A549 (cell line): ENCODE results near the gene TRPV6. TPM values are rescaled to one million over a fixed set of nuclear protein-coding genes. Genes with fewer than 3 reads are reported as not detected.

Experiments used
- ATAC-seq, 2 experiments: fragments of 200-7000 bp in 1 of 2; fragments of >200 bp in 1 of 2; cut with Nextera tagmentation in 1 of 2; cut with Tn5 transposase in 1 of 2; 3 replicates each; pipeline versions ENCODE4 v1.8.0 to v1.9.1; 2018 to 2020; ENCODE audit warnings: mild to moderate bottlenecking in 1 of 2, moderate library complexity in 1 of 2
- CTCF ChIA-PET: fragments of 300-600 bp; sonication (Branson Sonifier 250); formaldehyde crosslinking; extraction: SDS; loops from one replicate; lab custom pipeline; 2021; ENCODE audit warnings: antibody characterized with exemption, inconsistent platforms; lab: Yijun Ruan, JAX
- POLR2A ChIA-PET: fragments of 350-600 bp; formaldehyde crosslinking; extraction: SDS; loops from one replicate; lab custom pipeline; 2021; ENCODE audit warnings: antibody characterized with exemption, inconsistent platforms; lab: Yijun Ruan, JAX
- DNase-seq, 2 experiments: peaks; one replicate each; pipeline versions ENCODE4 v3.0.0 to v3.0.0-alpha.2; 2011 to 2016; ENCODE audit warnings: low read depth in 1 of 2, low spot score in 1 of 2
- FAIRE-seq: peaks from 2 replicates; lab custom pipeline; 2011; peaks lifted over from hg19 to GRCh38; lab: Jason Lieb, UNC
- H3K27ac ChIP-seq, 2 experiments: fragments of >200 bp; sonication (Bioruptor Twin); formaldehyde crosslinking; 3 replicates each; pipeline ENCODE4 v1.5.1; 2016 to 2017
- H3K4me1 ChIP-seq: fragments of >200 bp; sonication (Bioruptor Twin); formaldehyde crosslinking; 3 replicates; pipeline ENCODE4 v1.6.1; 2016
- H3K4me2 ChIP-seq: fragments of >200 bp; sonication (Bioruptor Twin); formaldehyde crosslinking; 3 replicates; pipeline ENCODE4 v1.6.1; 2016
- H3K4me3 ChIP-seq: fragments of >200 bp; sonication (Bioruptor Twin); formaldehyde crosslinking; 3 replicates; pipeline ENCODE4 v1.5.1; 2016
- H3K9me3 ChIP-seq: fragments of >200 bp; sonication (Bioruptor Twin); formaldehyde crosslinking; 3 replicates; pipeline ENCODE4 v1.6.1; 2016
- CBX2 ChIP-seq: fragments of 200-600 bp; sonication (generic); IDR thresholded peaks from 2 replicates; pipeline ENCODE4 v1.6.1; 2016; ENCODE audit warnings: low read depth, mild to moderate bottlenecking, borderline replicate concordance
- CEBPB ChIP-seq, 2 experiments: fragments of >200 bp in 1 of 2; sonication (Bioruptor Twin) in 1 of 2; formaldehyde crosslinking in 1 of 2; IDR thresholded peaks; 2 replicates each; pipeline ENCODE4 v1.6.1; 2012 to 2016
- EHF ChIP-seq: fragments of 250-450 bp; sonication (Bioruptor Pico); IDR thresholded peaks from 2 replicates; pipeline ENCODE4 v1.5.0; 2020; ENCODE audit warnings: mild to moderate bottlenecking
- EHMT2 ChIP-seq: fragments of 200-600 bp; sonication (generic); IDR thresholded peaks from 2 replicates; pipeline ENCODE4 v1.6.1; 2016; ENCODE audit warnings: antibody characterized with exemption, low read depth, mild to moderate bottlenecking, moderate library complexity
- ELK1 ChIP-seq: fragments of 150-350 bp; IDR thresholded peaks from 2 replicates; pipeline ENCODE4 v1.6.1; 2014; ENCODE audit warnings: low read depth, mild to moderate bottlenecking, low read length
- FOSL2 ChIP-seq, 2 experiments: fragments of 450-650 bp in 1 of 2; fragments of >200 bp in 1 of 2; sonication (Bioruptor Twin) in 1 of 2; formaldehyde crosslinking; IDR thresholded peaks; 2 replicates each; pipeline versions ENCODE4 v1.5.0 to v1.6.1; 2016 to 2020; ENCODE audit warnings: mild to moderate bottlenecking in 1 of 2, moderate library complexity in 1 of 2
- JUN ChIP-seq, 2 experiments: fragments of >200 bp; sonication (Bioruptor Twin); formaldehyde crosslinking; IDR thresholded peaks; 2 replicates in 1 of 2; 3 replicates in 1 of 2; pipeline ENCODE4 v1.6.1; 2016 to 2017
- KDM5A ChIP-seq: fragments of 200-600 bp; sonication (generic); IDR thresholded peaks from 2 replicates; pipeline ENCODE4 v1.6.1; 2016; ENCODE audit warnings: antibody characterized with exemption, mild to moderate bottlenecking
- MAX ChIP-seq: IDR thresholded peaks from 2 replicates; pipeline ENCODE4 v1.6.1; 2012
- MAZ ChIP-seq: fragments of 150-350 bp; IDR thresholded peaks from 2 replicates; pipeline ENCODE4 v1.6.1; 2014; ENCODE audit warnings: antibody characterized with exemption, low read depth, low read length, borderline replicate concordance
- MYC ChIP-seq: IDR thresholded peaks from 2 replicates; pipeline ENCODE4 v1.6.1; 2012; ENCODE audit warnings: mild to moderate bottlenecking, inconsistent platforms, low read length, improper control_type of control experiment, borderline replicate concordance
- NFE2L2 ChIP-seq: fragments of 150-350 bp; conservative IDR thresholded peaks from 2 replicates; pipeline ENCODE4 v1.6.1; 2014; ENCODE audit warnings: low read length
- NPAS2 ChIP-seq: fragments of 250-450 bp; sonication (Bioruptor Pico); IDR thresholded peaks from 2 replicates; pipeline ENCODE4 v1.8.0; 2022; ENCODE audit warnings: mild to moderate bottlenecking, moderate library complexity, borderline replicate concordance
- PBX3 ChIP-seq: IDR thresholded peaks from 2 replicates; pipeline ENCODE4 v1.6.1; 2012
- PHF8 ChIP-seq: fragments of 200-600 bp; sonication (generic); IDR thresholded peaks from 2 replicates; pipeline ENCODE4 v1.6.1; 2016; ENCODE audit warnings: low read depth, mild to moderate bottlenecking, antibody characterized with exemption, moderate library complexity, borderline replicate concordance
- RCOR1 ChIP-seq: fragments of 150-350 bp; IDR thresholded peaks from 2 replicates; pipeline ENCODE4 v1.6.1; 2014; ENCODE audit warnings: antibody characterized with exemption, low read length, low read depth
- REST ChIP-seq: fragments of 200-600 bp; sonication (generic); IDR thresholded peaks from 2 replicates; pipeline ENCODE4 v1.6.1; 2016; ENCODE audit warnings: antibody characterized with exemption, mild to moderate bottlenecking, moderate library complexity
- RNF2 ChIP-seq: fragments of 200-600 bp; sonication (generic); IDR thresholded peaks from 2 replicates; pipeline ENCODE4 v1.6.1; 2016; ENCODE audit warnings: low read depth, mild to moderate bottlenecking, antibody characterized with exemption, moderate library complexity, borderline replicate concordance
- SREBF2 ChIP-seq: fragments of 450-650 bp; IDR thresholded peaks from 2 replicates; pipeline ENCODE4 v1.6.1; 2014; ENCODE audit warnings: mild to moderate bottlenecking, moderate library complexity
- TP53 ChIP-seq: fragments of 250-450 bp; sonication (Bioruptor Pico); IDR thresholded peaks from 2 replicates; pipeline ENCODE4 v1.5.0; 2021; ENCODE audit warnings: mild to moderate bottlenecking, moderate library complexity
- ZC3H11A ChIP-seq: fragments of 450-650 bp; IDR thresholded peaks from 2 replicates; pipeline ENCODE4 v1.6.1; 2014; ENCODE audit warnings: antibody characterized with exemption, mild to moderate bottlenecking
- ZNF302 ChIP-seq: fragments of 250-450 bp; sonication (Bioruptor Pico); IDR thresholded peaks from 2 replicates; pipeline ENCODE4 v1.9.0; 2021; ENCODE audit warnings: inconsistent platforms, mild to moderate bottlenecking, moderate library complexity
- WGBS: methylation state at CpG from one replicate; pipeline ENCODE4 v1.1.6; 2017; ENCODE audit errors: missing lambda C conversion rate; 5-methylcytosine and 5-hydroxymethylcytosine counted together
- polyA plus RNA-seq, 4 experiments: library from polyadenylated mRNA; depleted of rRNA in 3 of 4; stranded (reverse); fragments of >200 nt; fragmentation: RNase III in 1 of 4; extraction: RNeasy Plus Mini Kit Qiagen cat#74134 plus additional on column Dnase treatment in 1 of 4; gene quantifications; 2 replicates in 3 of 4; 3 replicates in 1 of 4; pipeline ENCODE4 v1.2.3, GENCODE V29; 2011 to 2017

The TRPV6 gene
- polyA plus RNA-seq, 2 of the 4 experiments (the other 2 are of a cell fraction): not detected

- Histone ChIP-seq H3K4me1 (no peaks in the 10 kb centered on the region), H3K4me2 (no peak overlapping the region), H3K4me3 (no peak overlapping the region), H3K27ac (no peak overlapping the region), H3K9me3 (no peaks in the 10 kb centered on the region)
- POLR2A ChIA-PET: no interaction called here
- WGBS: 2% methylated on average over 2 of the region's 2 CpGs
- DNase-seq: no peak
- no peak for ATAC-seq
- no peak for FAIRE-seq
- no peak for TF ChIP-seq SREBF2
- TF ChIP-seq MAZ: no peak
- no peak for TF ChIP-seq KDM5A
- no peak for TF ChIP-seq ZNF302 (CRISPR knock-in tag)
- CTCF ChIA-PET: interaction anchor here (1.1 kb wide), 1 partner anchor 42 kb away, joined by 3 read pairs; no protein-coding TSS in a partner anchor
These were observed 33.4 kb upstream of the TRPV6 start for GRCh38 chr7:142918901-142919300.

- Histone ChIP-seq H3K4me2 (no peak overlapping the region), H3K4me1 (no peaks in the 10 kb centered on the region), H3K9me3 (no peaks in the 10 kb centered on the region), H3K27ac (no peak overlapping the region), H3K4me3 (no peak overlapping the region)
- TF ChIP-seq NFE2L2 (no peak), EHF (CRISPR knock-in tag) (no peak), EHMT2 (no peak), FOSL2 (IDR thresholded peaks at IDR 0.05) (no peak), FOSL2 (CRISPR knock-in tag; IDR thresholded peaks at IDR 0.05) (no peak), REST (no peak), PBX3 (no peak), TP53 (CRISPR knock-in tag) (no peak), RCOR1 (no peak)
- FAIRE-seq (no peak), ATAC-seq (no peak), DNase-seq (no peak)
- 0% methylated on average over 3 of the region's 3 CpGs for WGBS
- ChIA-PET CTCF (interaction anchor here (0.6 kb wide), 1 partner anchor 1455 kb away, joined by 3 read pairs; no protein-coding TSS in a partner anchor), POLR2A (no interaction called here)
These were observed 31.9 kb upstream of the TRPV6 start for GRCh38 chr7:142917447-142917846.

GRCh38 chr7:142916508-142916907 is 31.0 kb upstream of the TRPV6 start:
- H3K4me2 ChIP-seq: no peak overlapping the region
- WGBS: 0% methylated on average over 2 of the region's 2 CpGs
- POLR2A ChIA-PET: no interaction called here
- TF ChIP-seq PHF8 (no peak), FOSL2 (IDR thresholded peaks at IDR 0.05) (no peak), FOSL2 (CRISPR knock-in tag; IDR thresholded peaks at IDR 0.05) (no peak), CBX2 (no peak), RNF2 (no peak), ELK1 (no peak), ZC3H11A (no peak), MYC (no peak), CEBPB (IDR thresholded peaks at IDR 0.05) (no peak), NPAS2 (CRISPR knock-in tag) (no peak), NFE2L2 (no peak), EHF (CRISPR knock-in tag) (no peak), MAX (no peak), JUN (IDR thresholded peaks at IDR 0.05) (no peak)
- TF ChIP-seq, all 56 proteins: peak for 0
- Histone ChIP-seq H3K27ac (no peak overlapping the region), H3K4me1 (no peaks in the 10 kb centered on the region), H3K4me3 (no peak overlapping the region), H3K9me3 (no peaks in the 10 kb centered on the region)
- no peak for ATAC-seq
- FAIRE-seq: no peak
- CTCF ChIA-PET: interaction anchor here (1.2 kb wide), 1 partner anchor 46 kb away, joined by 3 read pairs; no protein-coding TSS in a partner anchor
- no peak for DNase-seq
